Skin epidermis (tissue), 12 donors: ENCODE measurements around the gene GNAS.

Experiments
- H3K27ac ChIP-seq, 21 experiments: fragments of 200-600 bp; sonication (generic) in 11 of 21; one replicate each; pipeline ENCODE4 v1.5.0; 2020; ENCODE audit warnings: mild to moderate bottlenecking in 3 of 21, inconsistent platforms in 2 of 21, moderate library complexity in 2 of 21
- H3K4me3 ChIP-seq, 7 experiments: fragments of 200-600 bp; sonication (generic) in 2 of 7; one replicate each; pipeline ENCODE4 v1.5.0; 2020; ENCODE audit warnings: inconsistent platforms in 2 of 7, mild to moderate bottlenecking in 2 of 7, moderate library complexity in 1 of 7

Gene GNAS

DNA sequence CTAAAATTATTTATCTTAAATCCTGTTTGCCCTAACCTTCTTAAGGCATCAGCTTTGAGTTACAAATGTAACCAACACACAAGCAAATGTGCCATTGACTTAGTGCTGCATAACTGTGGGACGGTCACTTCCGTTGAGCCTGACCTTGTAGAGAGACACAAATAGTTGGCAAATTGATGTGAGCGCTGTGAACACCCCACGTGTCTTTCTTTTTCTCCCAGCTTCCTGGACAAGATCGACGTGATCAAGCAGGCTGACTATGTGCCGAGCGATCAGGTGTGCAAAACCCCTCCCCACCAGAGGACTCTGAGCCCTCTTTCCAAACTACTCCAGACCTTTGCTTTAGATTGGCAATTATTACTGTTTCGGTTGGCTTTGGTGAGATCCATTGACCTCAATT is 56.4 kb downstream of the GNAS start:
- H3K4me3 ChIP-seq = no peak overlapping the region
- H3K27ac ChIP-seq = peak overlapping the region in 6 of 21 experiments; percentile 24 to 77 (median 48)

DNA sequence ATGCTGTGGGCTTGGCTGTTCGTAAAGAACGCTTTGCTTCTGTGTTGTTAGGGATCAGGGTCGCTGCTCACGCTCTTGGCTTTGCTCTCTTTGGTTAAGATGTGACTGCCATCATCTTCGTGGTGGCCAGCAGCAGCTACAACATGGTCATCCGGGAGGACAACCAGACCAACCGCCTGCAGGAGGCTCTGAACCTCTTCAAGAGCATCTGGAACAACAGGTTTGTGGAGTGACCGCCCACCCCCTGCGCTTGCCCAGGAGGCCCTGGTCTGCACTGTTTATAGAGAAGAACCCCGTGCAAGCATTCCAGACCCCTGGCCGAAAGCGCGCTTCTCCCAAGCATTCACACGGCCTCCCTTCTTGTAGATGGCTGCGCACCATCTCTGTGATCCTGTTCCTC is 57.1 kb downstream of the GNAS start:
- H3K27ac ChIP-seq = no peak overlapping the region

DNA sequence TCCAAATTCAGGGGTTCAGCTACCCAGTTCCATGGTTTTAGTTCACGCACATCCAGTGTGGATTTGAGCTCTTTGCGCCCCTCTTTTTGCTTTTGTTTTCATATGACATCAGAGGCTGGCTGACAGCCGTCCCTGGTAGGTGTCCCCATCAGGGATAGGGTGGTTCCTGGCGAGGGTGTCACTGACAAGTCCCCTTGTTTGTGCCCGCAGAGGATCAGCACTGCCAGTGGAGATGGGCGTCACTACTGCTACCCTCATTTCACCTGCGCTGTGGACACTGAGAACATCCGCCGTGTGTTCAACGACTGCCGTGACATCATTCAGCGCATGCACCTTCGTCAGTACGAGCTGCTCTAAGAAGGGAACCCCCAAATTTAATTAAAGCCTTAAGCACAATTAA is 58.0 kb downstream of the GNAS start:
- no peak overlapping the region for H3K4me3 ChIP-seq
- H3K27ac ChIP-seq = no peak overlapping the region

More for the DNA sequence above, 57.1 kb downstream of the GNAS start:
- H3K4me3 ChIP-seq = no peak overlapping the region

- no peak overlapping the region for H3K4me3 ChIP-seq
These were observed 58.8 kb downstream of the GNAS start for GRCh38 chr20:58911309-58911708.

GRCh38 chr20:58911970-58912369 is 59.5 kb downstream of the GNAS start:
- H3K27ac ChIP-seq = no peak overlapping the region

More at GRCh38 chr20:58911309-58911708, 58.8 kb downstream of the GNAS start:
- no peak overlapping the region for H3K27ac ChIP-seq

DNA sequence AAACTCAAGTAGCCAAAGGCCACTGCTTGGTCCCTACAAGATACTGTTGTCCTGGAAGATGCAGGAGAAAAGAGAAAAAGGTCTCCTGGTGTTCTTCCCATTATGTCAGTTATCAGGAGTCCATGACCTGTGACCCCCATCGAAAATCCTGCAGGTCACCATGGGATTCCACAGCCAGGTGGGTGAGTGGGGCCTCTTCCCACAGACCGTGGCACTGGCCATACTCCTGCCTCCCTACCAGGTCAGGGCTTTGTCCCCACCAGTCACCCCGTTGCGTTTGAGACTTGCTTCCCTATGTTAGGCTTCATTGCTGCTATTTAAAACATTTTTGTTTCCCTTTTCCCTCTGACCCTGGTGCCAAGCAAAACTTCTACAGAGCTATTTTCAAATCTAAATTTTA is 60.6 kb downstream of the GNAS start:
- H3K27ac ChIP-seq = no peak overlapping the region

More at GRCh38 chr20:58911970-58912369, 59.5 kb downstream of the GNAS start:
- no peak overlapping the region for H3K4me3 ChIP-seq

GRCh38 chr20:58918621-58919020 is 66.1 kb downstream of the GNAS start:
- H3K27ac ChIP-seq = no peak overlapping the region
- no peak overlapping the region for H3K4me3 ChIP-seq

More for the DNA sequence above, 60.6 kb downstream of the GNAS start:
- H3K4me3 ChIP-seq = no peak overlapping the region

DNA sequence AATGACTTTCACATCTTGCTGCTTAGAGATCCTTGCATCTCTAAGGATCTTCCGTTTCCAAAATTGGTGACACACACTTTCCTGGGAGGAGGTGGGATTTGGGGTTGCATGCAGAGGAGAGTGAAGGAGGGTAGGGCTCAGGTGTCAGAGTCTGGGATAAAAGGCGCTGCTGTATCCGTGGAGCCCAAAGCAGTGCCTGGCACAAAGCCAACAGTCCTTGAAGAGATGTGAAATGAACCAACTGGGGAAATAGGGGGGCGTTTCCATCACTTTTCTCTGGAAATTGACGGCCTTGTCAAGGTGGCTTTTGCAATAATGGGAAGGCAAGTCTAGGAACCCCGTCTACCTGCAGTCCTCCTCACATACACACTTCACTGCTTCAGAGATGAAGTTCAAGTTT is 69.0 kb downstream of the GNAS start:
- Histone ChIP-seq H3K27ac (no peak overlapping the region), H3K4me3 (no peak overlapping the region)

DNA sequence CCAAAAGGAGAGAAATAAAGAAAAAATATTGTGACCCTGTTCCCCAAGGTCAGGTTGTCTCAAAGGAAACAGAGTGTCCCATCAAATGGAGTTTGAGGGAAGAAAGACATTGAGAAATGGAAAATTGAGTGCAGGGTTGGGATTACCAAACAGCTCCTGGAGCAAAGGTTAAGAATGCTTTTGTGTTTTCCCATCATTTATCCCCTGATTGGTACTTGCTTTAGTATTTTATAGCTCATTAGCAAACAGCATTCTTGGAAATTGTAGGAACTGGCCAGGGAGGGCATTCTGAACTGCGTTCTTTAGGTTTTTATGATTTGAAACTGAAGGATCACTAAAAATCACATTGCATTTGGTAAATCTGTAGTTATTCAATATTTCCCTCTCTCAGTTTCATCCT is 69.5 kb downstream of the GNAS start:
- Histone ChIP-seq H3K4me3 (no peak overlapping the region), H3K27ac (no peak overlapping the region)

GRCh38 chr20:58923117-58923712 is 70.7 kb downstream of the GNAS start:
- no peak overlapping the region for H3K27ac ChIP-seq
- H3K4me3 ChIP-seq = no peak overlapping the region

- H3K27ac ChIP-seq = no peak overlapping the region
- H3K4me3 ChIP-seq = no peak overlapping the region
These were observed 74.4 kb downstream of the GNAS start for GRCh38 chr20:58926802-58927489.

DNA sequence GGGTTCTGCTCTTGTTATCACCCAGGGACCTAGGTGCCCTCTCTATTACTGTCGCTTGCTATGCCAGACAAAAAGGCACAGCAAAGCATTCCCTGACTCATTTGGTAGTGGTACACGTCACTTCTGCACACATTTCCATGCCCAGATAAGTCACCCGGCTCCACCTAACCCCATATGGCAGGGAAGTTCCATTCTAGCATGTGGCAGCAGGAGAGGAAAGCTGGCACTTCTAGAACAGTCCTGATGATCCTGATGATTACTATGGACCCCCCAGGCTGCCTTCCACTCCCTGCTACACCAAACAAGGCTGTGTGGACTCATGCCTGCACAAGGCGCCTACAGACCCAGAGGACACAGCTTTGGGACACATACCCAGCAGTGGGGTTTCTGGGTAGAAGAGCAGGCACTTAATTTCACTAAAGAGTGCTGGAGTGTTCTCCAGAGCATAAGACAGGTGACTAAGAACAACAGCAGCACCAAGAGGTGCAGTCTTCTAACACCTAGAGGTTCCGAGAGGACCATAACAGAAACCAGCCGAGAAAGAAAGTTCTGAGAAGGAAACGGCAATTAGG is 75.1 kb downstream of the GNAS start:
- Histone ChIP-seq H3K27ac (no peak overlapping the region), H3K4me3 (no peak overlapping the region)

DNA sequence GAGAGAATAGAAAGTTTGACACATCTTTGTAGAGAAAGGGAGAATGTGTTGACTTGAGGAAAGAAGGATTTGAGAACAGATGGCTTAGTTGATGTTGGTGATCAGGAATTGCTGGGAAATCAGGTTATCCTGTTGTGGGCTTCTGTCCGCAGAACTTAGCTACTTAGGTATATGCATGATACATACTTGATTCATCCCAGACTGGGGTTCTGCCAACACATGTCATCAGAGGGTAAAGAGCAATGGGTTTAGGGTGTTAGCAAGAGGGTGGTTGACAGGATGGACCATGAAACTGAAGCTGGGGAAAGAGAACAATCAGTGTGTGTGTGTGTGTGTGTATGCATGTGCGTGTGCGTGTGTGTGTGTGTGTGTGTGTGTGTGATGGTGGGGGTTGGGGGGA is 78.0 kb downstream of the GNAS start:
- no peak overlapping the region for H3K4me3 ChIP-seq
- no peak overlapping the region for H3K27ac ChIP-seq

- no peak overlapping the region for H3K27ac ChIP-seq
- no peak overlapping the region for H3K4me3 ChIP-seq
These were observed 79.7 kb downstream of the GNAS start for GRCh38 chr20:58932170-58932569.

- Histone ChIP-seq H3K27ac (no peak overlapping the region), H3K4me3 (no peak overlapping the region)
These were observed 85.6 kb downstream of the GNAS start for GRCh38 chr20:58938078-58938477.

- Histone ChIP-seq H3K4me3 (no peak overlapping the region), H3K27ac (no peak overlapping the region)
These were observed 86.0 kb downstream of the GNAS start for GRCh38 chr20:58938541-58938940.

DNA sequence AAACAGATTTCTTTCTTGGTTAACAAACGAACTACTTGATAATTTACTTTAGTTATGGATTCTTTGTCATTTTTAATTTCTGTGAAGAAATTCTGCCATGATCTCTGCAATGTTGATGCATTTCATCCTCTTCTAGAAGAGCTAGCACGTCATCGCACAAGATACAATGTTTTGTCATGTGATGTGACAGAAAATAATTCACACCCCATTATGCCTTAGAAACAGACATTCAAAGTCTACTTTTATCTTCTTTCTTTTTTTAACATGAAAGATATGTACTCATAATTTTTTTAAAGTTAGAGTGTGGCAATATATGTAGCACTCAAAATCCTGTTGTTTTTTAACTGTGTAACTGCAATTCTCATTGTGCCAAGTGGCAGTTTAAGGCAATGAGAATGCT is 89.0 kb downstream of the GNAS start:
- Histone ChIP-seq H3K27ac (no peak overlapping the region), H3K4me3 (no peak overlapping the region)

DNA sequence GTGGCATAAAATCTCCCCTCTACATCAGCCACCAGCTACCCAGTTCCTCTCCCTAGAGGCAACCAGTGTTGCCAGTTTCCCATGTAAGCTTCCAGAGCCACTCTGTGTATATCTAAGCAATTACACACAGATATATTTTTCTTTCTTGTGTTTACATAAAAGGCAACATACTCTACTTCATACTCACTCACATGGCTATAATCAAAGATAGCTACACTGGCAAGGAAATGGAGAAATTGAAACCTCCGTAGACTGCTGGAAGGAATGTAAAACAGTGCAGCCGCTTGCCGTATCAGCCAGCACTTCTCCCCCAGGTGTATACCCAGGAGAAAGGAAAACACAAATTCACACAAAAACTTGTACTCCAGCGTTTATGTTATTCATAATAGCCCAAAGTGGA is 90.0 kb downstream of the GNAS start:
- no peak overlapping the region for H3K27ac ChIP-seq
- H3K4me3 ChIP-seq = no peak overlapping the region

DNA sequence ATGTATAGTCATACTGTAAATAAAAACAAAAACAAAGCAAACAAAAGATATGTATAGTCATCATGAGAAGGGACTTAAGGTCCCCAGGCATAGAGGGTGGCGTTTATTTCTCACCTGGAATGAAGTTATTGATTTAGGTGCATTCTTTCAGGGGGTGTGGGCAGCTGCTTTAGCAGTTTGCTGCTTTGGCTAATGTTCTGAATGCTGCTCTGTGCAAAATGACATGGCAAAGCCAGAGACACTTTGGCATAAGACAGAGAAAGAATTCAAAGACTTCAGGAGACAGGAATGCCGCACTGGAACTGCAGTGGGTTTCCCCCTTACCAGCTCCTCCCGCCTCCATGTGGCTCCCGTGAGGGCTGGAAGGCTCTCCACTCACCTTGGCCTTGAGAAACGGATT is 92.1 kb downstream of the GNAS start:
- Histone ChIP-seq H3K4me3 (no peak overlapping the region), H3K27ac (no peak overlapping the region)

DNA sequence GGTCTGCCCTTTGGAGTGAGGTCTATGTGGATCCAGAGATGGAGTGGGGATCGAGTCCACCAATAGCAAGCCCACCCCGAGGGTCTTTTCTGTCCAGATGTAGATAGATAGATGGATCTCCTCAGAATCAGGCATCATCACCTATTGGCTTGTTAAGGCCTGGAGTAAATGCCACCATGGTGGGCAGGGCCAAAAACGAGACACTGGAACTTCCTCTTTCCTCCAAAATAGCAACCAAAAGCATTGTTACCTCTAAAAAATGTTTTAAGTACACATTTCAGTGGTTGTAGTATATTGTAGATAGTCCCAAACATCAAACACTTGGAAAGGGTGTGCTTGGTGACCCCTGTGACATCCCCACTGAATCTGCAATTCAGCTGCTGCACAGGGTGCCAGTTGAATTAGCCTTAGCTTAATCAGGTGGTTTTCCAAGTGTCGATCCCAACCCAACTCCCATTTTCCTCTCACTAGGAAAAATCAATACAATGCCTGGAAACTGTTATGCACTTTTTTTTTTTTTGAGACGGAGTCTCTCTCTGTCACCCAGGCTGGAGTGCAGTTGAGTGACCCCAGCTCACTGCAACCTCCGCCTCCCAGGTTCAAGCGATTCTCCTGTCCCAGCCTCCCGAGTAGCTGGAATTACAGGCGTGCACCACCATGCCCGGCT is 93.6 kb downstream of the GNAS start:
- Histone ChIP-seq H3K27ac (no peak overlapping the region), H3K4me3 (no peak overlapping the region)
